NT2/D1 (cell line): ENCODE measurements around the gene TANK.

Source experiments
- DNase-seq: peaks from one replicate; pipeline ENCODE4 v3.0.0-alpha.2; 2011; ENCODE audit warnings: low read depth, low spot score
- H3K27me3 ChIP-seq: 2 replicates; pipeline ENCODE4 v1.6.0; 2011; ENCODE audit warnings: mild to moderate bottlenecking; ENCODE audit not compliant: insufficient read length, insufficient read depth
- H3K36me3 ChIP-seq: 2 replicates; pipeline ENCODE4 v1.6.1; 2011; ENCODE audit warnings: mild to moderate bottlenecking, low read length, mixed read lengths; ENCODE audit not compliant: insufficient read depth, insufficient read length
- H3K4me1 ChIP-seq: 2 replicates; pipeline ENCODE4 v1.5.1; 2011; ENCODE audit not compliant: insufficient read depth, insufficient read length
- H3K4me3 ChIP-seq: 2 replicates; pipeline ENCODE4 v1.5.1; 2011; ENCODE audit warnings: low read depth; ENCODE audit not compliant: insufficient read length
- H3K9ac ChIP-seq: 2 replicates; pipeline ENCODE4 v1.6.0; 2011; ENCODE audit warnings: low read depth; ENCODE audit not compliant: insufficient read length
- H3K9me3 ChIP-seq: 2 replicates; pipeline ENCODE4 v1.5.1; 2011; ENCODE audit warnings: mild to moderate bottlenecking, low read length; ENCODE audit not compliant: insufficient read depth
- SUZ12 ChIP-seq: IDR thresholded peaks from 2 replicates; pipeline ENCODE4 v1.6.1; 2011; ENCODE audit not compliant: insufficient read length, insufficient read depth; ENCODE audit errors: extremely low read depth
- YY1 ChIP-seq: IDR thresholded peaks from 2 replicates; pipeline ENCODE4 v1.6.1; 2011; ENCODE audit not compliant: insufficient read length, insufficient read depth
- ZNF274 ChIP-seq: IDR thresholded peaks from 2 replicates; pipeline ENCODE4 v1.6.1; 2011; ENCODE audit warnings: mild to moderate bottlenecking, low read depth, low read length

Gene TANK

GRCh38 chr2:161134547-161135518, 25.4 kb upstream of the TANK start:
- no peak overlapping the region for H3K4me3 ChIP-seq
- H3K9me3 ChIP-seq: no peaks in the 10 kb centered on the region
- no peaks in the 10 kb centered on the region for H3K4me1 ChIP-seq
- H3K27me3 ChIP-seq: no peaks in the 10 kb centered on the region
- peak; percentile 25 for DNase-seq
- TF ChIP-seq YY1: no peak
- H3K36me3 ChIP-seq: no peaks in the 10 kb centered on the region
- H3K9ac ChIP-seq: no peak overlapping the region

DNA sequence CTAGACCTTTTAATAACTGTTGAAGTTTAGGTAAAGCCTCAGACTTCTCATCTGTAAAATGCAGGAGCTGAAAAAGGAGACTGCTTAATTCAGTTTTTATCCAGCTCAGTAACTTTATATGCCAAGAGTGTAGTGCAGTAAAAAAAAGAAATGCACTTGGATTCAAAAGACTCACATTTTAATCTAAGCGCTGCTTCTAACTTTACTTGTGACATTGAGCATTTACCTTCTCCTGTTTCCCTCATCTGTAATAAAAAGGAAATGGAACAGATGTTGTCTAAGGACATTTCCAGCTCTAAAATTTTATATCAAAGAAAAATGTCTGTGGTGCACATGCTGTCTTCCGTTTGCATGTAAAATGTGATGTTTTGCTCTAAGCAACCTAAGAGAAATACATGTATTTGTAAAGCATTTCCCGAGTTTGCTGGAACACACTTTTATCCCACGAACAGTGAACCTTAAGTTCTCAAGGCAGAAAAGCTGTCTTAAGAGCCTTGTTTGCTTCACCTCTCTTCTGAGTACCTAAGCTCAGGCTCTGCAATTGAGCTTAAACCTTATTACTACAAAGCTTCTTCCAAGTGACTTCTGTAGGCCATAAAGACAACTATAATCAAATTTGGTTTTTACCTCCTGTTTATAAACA, 24.2 kb upstream of the TANK start:
- no peak for TF ChIP-seq YY1
- TF ChIP-seq ZNF274: no peak
- TF ChIP-seq SUZ12: no peak
- DNase-seq: no peak
- no peak overlapping the region for H3K4me3 ChIP-seq
- H3K9me3 ChIP-seq: no peaks in the 10 kb centered on the region
- H3K4me1 ChIP-seq: no peaks in the 10 kb centered on the region
- no peak overlapping the region for H3K9ac ChIP-seq
- no peaks in the 10 kb centered on the region for H3K36me3 ChIP-seq
- H3K27me3 ChIP-seq: no peaks in the 10 kb centered on the region

DNA sequence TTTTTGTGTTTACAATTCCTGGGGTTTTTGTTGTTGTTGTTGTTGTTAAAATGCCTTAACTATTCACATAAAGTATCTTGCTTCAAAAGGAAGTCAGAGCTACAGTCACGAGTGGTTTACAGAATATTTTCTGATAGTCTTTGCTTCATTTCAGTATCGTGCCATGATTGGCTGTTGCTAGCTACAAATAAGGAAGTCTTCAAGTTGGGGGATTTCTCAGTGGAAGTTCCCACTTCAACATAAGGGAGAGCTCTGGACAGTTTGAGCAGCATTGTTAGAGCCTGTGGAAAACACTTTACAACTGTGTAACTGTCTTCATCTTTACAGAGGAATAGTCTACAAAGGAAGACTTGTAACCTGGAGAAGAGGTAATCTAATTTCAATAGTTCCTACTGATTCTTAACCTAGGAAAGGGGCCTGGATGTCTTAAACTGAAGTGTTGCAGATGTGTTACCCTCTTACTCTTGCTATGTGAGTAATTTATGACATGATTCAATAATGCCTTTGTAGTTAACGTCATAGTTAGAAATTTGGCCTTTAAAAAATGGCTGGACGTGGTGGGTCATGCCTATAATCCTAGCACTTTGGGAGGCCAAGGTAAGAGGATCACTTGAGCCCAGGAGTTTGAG, 23.4 kb upstream of the TANK start:
- TF ChIP-seq YY1: no peak
- no peak for TF ChIP-seq SUZ12
- no peak for TF ChIP-seq ZNF274
- Histone ChIP-seq H3K4me3 (no peak overlapping the region), H3K36me3 (no peaks in the 10 kb centered on the region), H3K4me1 (no peaks in the 10 kb centered on the region), H3K27me3 (no peaks in the 10 kb centered on the region), H3K9ac (no peak overlapping the region), H3K9me3 (no peaks in the 10 kb centered on the region)
- no peak for DNase-seq

DNA sequence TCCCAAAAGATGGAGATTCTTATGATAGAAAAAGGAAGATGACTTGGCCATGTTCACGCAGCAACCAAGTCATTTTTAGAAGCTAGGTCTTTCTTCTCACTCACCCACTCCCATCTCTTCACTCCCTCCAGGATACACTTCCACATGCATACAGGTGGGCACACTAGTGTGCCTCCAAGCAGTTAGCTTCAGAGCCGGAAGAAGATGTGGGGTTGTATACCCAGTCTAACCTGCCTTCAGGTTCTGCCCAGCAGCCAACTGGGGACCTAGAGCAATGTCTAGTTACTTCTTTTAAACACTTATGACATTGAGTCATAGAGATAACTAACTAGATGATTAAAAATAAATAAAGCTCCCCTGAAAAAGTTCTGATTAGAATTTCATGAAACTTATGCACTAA, 21.8 kb upstream of the TANK start:
- TF ChIP-seq ZNF274 (no peak), YY1 (no peak), SUZ12 (no peak)
- Histone ChIP-seq H3K36me3 (no peaks in the 10 kb centered on the region), H3K9ac (no peak overlapping the region), H3K4me1 (no peaks in the 10 kb centered on the region), H3K4me3 (no peak overlapping the region), H3K9me3 (no peaks in the 10 kb centered on the region), H3K27me3 (no peaks in the 10 kb centered on the region)
- no peak for DNase-seq

GRCh38 chr2:161139098-161139987, 20.9 kb upstream of the TANK start:
- Histone ChIP-seq H3K27me3 (no peaks in the 10 kb centered on the region), H3K9ac (no peak overlapping the region), H3K4me3 (no peak overlapping the region), H3K36me3 (no peaks in the 10 kb centered on the region), H3K4me1 (no peaks in the 10 kb centered on the region), H3K9me3 (no peaks in the 10 kb centered on the region)
- no peak for TF ChIP-seq SUZ12
- TF ChIP-seq YY1: no peak
- TF ChIP-seq ZNF274: no peak
- DNase-seq: no peak

GRCh38 chr2:161141033-161141432, 19.2 kb upstream of the TANK start:
- Histone ChIP-seq H3K4me1 (no peaks in the 10 kb centered on the region), H3K9me3 (no peaks in the 10 kb centered on the region), H3K4me3 (no peak overlapping the region), H3K27me3 (no peaks in the 10 kb centered on the region), H3K9ac (no peak overlapping the region), H3K36me3 (no peaks in the 10 kb centered on the region)
- TF ChIP-seq ZNF274 (no peak), YY1 (no peak), SUZ12 (no peak)
- DNase-seq: no peak

GRCh38 chr2:161146209-161146775, 13.9 kb upstream of the TANK start:
- no peaks in the 10 kb centered on the region for H3K4me1 ChIP-seq
- TF ChIP-seq SUZ12 (no peak), ZNF274 (no peak), YY1 (no peak)
- no peaks in the 10 kb centered on the region for H3K27me3 ChIP-seq
- H3K9ac ChIP-seq: no peak overlapping the region
- H3K9me3 ChIP-seq: peaks cover 37% of the 10 kb centered on the region
- DNase-seq: no peak
- no peaks in the 10 kb centered on the region for H3K36me3 ChIP-seq
- no peak overlapping the region for H3K4me3 ChIP-seq
